Measurements from ENCODE around the gene AMACR.
"Not testable (repeated sequence)": the region's sequence is repeated elsewhere in the genome, so short reads cannot be mapped to it uniquely, and the experiment has no call there.

AMACR gene

DNA sequence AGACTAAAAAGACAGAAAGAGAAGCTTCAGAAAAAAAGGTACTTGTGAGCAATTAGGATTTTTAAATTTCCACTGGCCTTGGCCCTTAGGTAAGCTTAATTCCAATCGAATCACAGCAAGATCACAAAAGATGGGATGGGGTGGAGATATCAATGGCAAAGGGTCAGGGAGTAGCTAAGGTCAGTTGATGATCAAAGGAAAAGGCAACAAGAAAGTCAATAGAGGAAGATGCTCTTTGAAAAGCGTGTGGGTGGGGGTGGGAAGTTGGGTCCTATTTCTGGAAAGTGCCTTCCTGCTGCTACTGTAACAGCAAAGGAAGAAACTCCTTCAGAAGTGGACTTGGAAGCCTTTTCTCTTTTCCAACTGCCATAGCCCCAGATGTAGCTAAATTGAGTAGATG, 27.9 kb upstream of the AMACR start:
- DNase-seq: no peak

- DNase-seq: no peak
Observed at GRCh38 chr5:34034534-34035327, 26.9 kb upstream of the AMACR start.

DNA sequence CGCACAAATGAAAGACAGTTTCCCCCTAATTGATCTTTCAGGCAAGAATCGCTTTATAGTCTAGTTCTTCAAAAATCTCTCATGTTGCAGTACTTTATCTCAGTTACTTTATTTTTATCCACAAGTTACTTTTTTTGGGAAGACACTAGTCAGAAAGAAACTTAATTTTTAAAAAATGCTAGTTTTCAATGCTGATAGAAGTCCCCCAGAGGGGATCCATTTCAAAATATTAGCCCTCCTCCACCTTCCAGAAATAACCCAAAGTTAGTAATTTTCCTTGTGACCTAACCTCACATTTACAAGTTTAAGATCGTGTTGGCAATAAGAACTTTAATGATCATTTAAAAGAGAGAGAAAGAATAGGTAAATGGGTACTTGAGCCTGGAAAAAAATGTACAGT, 24.1 kb upstream of the AMACR start:
- no peak for DNase-seq

DNA sequence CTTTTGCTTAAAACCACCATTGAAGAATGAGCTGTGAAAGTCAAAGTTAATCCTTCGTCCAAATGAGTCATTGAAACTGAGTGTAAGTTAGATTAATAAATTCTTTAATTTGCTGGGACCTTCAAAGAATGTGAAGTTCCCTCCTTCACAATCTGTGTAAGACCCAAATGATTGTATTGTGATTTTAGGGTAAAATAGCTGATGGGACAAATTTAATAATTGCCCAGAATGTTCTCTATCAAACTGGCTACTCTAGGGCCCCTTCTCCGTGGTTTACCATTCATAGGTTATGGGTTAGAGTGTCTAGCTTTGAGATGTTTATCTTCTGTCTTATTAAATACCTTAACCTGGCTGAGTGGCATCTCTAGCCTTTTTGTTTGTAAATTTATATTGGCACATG, 23.3 kb upstream of the AMACR start:
- no peak for DNase-seq

DNA sequence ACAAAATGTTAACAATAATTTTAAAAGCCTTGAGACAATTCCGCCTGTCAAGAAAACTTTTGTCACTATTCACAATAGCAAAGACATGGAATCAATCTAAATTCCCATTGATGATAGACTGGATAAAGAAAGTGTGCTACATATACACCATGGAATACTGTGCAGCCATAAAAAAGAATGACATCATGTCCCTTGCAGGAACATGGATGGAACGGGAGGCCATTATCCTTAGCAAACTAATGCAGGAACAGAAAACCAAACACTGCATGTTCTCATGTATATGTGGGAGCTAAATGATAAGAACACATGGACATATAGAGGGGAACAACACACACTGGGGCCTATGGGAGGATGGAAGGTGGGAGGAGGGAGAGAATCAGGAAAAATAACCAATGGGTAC, 22.7 kb upstream of the AMACR start:
- DNase-seq: not testable (repeated sequence)

- no peak for DNase-seq
Observed at GRCh38 chr5:34030048-34030447, 22.2 kb upstream of the AMACR start.

DNA sequence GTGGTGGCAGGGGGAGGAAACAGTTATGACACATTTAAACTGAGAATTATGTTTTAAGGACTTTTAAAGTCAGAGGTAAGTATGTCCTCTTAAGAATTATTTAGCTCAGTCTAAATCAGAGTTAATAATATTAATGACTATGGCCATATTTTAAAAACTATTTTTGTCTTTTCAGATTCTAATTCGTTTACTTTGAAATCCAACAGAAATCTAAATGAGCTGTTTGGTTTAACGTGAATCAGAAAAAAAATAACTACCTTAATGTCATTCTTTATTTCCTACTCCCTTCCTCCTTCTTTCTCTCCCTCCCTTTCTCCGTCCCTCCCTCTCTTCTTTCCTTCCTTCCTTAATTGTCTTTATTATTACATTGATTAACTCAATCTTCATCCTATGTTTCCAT, 20.5 kb upstream of the AMACR start:
- DNase-seq: no peak

GRCh38 chr5:34026089-34026761, 18.4 kb upstream of the AMACR start:
- no peak for DNase-seq

DNA sequence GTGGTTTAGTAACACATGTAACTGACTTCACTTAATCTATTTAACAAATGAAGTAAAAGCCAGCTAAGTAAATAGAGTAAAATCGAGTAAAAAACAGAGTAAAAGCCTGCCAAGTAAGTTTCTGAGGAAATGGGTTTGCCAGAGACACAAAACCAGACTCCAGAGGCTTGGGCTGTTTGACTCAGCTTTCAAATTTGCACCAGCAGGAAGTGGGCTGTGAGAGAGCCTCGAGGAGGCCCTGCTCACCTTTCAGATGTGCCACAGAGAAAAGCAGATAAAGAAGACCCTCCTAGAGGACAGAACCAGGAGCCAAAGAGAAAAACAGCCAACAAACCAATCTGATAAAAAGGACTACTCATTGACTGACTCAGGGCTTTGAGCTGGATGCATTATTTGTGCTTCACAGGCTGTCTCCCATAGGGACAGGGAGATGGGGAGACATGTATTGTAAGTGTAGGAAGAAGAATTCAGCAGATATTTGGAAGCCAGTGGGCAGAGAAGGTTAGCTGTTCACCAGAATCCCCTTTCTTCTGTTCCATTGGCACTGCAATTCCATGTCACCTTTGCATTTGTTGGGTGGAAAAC, 14.4 kb upstream of the AMACR start:
- no peak for DNase-seq

DNA sequence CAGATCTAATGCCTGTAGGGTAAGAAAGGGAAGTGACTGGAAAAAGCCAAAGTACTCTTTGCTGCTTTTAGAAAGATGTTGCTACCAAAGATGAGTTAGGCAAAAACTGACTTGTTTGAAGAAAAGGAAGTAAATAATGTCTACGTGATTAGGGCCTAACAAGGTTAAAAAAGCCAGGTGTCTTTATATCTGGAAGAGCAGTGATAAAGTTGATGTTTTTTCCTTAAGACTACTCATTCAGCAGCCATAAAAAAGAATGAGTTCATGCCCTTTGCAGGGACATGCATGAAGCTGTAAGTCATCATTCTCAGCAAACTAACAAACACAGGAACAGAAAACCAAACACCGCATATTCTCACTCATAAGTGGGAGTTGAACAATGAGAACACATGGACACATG, 13.5 kb upstream of the AMACR start:
- DNase-seq: no peak

DNA sequence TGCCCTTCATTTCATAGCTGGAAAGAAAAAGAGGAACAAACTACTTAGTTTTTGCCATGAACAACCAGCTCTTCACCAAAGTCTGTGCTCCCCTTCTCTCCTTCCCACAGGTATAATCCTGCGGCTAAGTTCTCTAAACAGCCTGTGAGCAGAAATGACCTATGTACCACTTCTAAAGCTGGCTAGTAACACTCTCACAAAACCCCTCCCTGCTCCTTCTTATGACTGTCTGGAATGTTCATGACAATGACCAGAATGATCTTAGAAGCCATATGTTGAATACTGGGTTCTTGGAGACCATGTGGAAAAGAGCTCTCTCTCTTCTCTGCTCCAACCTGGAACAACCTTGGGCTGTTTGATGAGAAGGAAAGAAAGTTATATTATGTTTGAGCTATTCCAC, 12.9 kb upstream of the AMACR start:
- no peak for DNase-seq

DNA sequence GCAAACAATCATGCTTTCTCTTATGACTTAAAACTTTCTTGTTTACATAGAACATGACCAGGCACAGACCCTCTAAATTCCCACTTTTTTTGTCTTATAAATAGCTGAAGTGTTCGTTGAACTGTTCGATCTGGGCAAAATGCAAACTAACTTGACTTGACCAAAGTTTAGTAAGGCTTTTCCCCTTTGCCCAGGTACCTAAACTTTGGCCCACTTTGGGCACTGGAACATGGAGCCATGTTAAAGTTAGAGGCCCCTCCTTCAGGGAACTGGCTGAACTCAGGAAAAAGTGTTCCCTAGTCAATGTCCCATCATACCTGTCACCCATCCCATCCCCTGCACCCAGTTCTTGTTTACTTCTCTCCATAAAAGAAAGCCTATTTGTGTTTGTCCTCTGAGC, 9.4 kb upstream of the AMACR start:
- DNase-seq: no peak

- DNase-seq: no peak
Observed at GRCh38 chr5:34016750-34017149, 8.9 kb upstream of the AMACR start.

DNA sequence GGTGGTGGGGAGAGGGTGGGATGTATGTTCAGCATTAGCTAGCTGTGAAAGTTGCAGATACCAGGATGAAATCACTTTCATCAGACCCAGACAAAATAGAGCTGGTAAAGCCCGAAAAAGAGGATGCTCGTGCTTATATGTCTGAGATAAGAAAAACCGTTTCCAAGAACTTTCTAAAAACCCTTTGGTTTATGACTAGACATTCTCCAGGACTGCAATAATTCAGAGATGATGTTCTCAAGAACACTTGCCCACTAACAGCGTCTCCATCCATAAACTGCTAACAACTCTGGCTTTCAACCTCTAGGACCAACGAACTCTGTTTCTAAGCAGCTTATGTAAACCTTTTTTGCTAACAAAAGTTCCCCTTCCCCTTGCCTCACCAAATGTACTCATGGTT, 8.4 kb upstream of the AMACR start:
- DNase-seq: no peak

DNA sequence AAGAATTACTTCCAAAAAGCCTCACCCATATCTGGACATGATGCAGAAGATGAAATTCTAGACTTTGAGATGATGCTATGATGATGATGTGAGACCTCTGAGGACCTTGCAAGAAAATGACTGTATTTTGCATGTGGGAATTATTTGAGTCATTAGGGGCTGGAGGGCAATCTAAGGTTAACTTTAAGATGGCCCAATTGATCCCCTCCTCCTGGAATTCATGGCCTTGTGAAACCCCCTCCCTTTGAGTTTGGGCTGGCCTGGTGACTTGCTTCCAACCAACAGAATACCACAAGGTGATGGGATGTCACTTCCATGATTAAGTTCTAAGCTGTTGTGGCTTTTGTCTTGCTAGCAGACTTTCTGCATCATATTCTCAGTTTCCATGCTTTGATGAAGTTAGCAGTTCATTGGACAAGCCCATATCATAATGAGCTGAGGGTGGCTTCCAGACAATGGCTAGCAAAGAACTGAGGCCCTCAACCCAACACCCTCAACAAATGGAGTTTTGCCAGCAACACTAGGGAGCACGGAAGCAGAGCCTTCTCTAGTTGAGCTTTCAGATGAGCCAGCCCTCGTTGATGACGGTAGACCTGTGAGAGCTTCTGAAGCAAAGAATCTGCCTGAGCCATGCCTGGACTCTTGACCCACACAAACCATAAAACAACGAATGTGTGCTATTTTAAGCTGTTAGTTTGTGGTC, 7.4 kb upstream of the AMACR start:
- no peak for DNase-seq

- DNase-seq: no peak
Observed at GRCh38 chr5:34014626-34015025, 6.8 kb upstream of the AMACR start.

GRCh38 chr5:34013547-34013946, 5.7 kb upstream of the AMACR start:
- no peak for DNase-seq

GRCh38 chr5:34012791-34013190, 4.9 kb upstream of the AMACR start:
- no peak for DNase-seq

DNA sequence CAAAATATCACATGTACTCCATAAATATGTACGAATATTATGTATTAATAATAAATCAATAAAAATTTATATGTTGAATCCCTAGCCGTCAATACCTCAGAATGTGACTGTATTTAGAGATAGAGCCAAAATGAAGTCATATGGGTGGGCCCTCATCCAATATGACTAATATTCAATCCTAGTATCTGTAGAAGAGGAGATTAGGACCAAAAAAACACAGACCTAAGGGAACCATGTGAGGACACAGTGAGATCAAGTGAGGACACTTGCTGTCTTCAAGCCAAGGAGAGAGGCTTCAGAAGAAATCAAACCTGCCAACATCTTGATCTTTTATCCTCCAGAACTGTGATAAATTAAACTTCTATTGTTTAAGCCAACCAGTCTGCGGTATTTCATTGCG, 3.7 kb upstream of the AMACR start:
- no peak for DNase-seq

- DNase-seq: not testable (repeated sequence)
Observed at GRCh38 chr5:34010146-34010545, 2.3 kb upstream of the AMACR start.

GRCh38 chr5:34009610-34010009, 1.8 kb upstream of the AMACR start:
- DNase-seq: no peak

DNA sequence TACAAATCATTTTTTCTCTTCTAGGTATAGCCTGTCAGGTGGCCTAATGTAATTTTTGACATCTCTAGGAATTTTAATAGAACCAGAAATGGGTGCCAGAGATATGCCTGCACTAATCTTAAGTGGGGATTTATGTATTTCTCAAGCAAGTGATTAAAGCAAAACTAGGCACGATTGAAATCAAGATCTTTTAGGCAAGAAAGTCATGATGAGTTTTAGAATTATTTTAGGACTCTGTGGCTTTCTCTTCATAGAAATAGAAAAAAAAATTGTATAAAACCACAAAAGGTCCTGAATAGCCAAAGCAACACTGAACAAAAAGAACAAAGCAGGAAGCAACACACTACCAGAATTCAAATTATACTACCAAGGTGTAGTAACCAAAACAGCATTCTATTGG, 952 bp upstream of the AMACR start:
- no peak for DNase-seq

- DNase-seq: no peak
Observed at GRCh38 chr5:34007201-34007620, 639 bp downstream of the AMACR start.

GRCh38 chr5:34005681-34006080, 2.2 kb downstream of the AMACR start:
- no peak for DNase-seq

Measured in activated naive CD4-positive, alpha-beta T cell treated with anti-CD3 and anti-CD28 coated beads, Interleukin-2, amount 50 U/mL, for 16 hours (primary cell).